GM12865 (cell line): ENCODE data around the gene CAB39L.

Experiments used
- DNase-seq: peaks from one replicate; pipeline ENCODE4 v3.0.0; 2010; ENCODE audit warnings: low read depth
- H3K4me3 ChIP-seq: 2 replicates; pipeline ENCODE4 v1.5.1; 2011; ENCODE audit warnings: mild to moderate bottlenecking, low read depth, low read length, control low read depth
- TF ChIP-seq, protein P1 (sequence below): IDR thresholded peaks from 2 replicates; pipeline ENCODE4 v1.5.1; 2011; ENCODE audit warnings: low read length, control low read depth, low read depth, inconsistent platforms; ENCODE audit not compliant: insufficient read depth; ENCODE audit errors: missing control alignments

CAB39L gene

DNA sequence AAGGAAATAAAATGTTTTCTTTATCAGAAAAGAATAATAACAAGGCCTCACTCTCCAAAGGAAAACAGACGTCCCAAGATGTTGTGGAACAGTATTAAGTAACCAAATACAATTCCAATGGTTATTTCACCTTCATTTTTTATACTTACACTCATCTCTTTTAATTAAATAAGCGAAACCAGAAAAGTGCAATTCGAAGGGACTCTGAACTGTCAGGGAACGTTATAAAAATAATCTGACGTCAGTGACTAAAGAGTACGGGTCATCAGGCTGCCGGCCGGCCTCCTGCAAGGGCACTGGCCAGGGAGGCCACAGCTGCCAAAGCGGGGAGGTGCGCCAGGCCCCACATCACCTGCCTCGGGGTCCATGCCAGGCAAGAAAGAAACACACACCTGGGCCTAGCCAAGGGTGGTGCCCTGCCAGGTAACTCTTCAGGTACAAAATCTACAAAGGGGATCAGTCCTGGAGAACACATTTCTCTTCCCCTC is 134.9 kb downstream of the CAB39L start:
- no peak overlapping the region for H3K4me3 ChIP-seq
- TF ChIP-seq, protein P1, sequence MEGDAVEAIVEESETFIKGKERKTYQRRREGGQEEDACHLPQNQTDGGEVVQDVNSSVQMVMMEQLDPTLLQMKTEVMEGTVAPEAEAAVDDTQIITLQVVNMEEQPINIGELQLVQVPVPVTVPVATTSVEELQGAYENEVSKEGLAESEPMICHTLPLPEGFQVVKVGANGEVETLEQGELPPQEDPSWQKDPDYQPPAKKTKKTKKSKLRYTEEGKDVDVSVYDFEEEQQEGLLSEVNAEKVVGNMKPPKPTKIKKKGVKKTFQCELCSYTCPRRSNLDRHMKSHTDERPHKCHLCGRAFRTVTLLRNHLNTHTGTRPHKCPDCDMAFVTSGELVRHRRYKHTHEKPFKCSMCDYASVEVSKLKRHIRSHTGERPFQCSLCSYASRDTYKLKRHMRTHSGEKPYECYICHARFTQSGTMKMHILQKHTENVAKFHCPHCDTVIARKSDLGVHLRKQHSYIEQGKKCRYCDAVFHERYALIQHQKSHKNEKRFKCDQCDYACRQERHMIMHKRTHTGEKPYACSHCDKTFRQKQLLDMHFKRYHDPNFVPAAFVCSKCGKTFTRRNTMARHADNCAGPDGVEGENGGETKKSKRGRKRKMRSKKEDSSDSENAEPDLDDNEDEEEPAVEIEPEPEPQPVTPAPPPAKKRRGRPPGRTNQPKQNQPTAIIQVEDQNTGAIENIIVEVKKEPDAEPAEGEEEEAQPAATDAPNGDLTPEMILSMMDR = no peak
- DNase-seq = no peak

DNA sequence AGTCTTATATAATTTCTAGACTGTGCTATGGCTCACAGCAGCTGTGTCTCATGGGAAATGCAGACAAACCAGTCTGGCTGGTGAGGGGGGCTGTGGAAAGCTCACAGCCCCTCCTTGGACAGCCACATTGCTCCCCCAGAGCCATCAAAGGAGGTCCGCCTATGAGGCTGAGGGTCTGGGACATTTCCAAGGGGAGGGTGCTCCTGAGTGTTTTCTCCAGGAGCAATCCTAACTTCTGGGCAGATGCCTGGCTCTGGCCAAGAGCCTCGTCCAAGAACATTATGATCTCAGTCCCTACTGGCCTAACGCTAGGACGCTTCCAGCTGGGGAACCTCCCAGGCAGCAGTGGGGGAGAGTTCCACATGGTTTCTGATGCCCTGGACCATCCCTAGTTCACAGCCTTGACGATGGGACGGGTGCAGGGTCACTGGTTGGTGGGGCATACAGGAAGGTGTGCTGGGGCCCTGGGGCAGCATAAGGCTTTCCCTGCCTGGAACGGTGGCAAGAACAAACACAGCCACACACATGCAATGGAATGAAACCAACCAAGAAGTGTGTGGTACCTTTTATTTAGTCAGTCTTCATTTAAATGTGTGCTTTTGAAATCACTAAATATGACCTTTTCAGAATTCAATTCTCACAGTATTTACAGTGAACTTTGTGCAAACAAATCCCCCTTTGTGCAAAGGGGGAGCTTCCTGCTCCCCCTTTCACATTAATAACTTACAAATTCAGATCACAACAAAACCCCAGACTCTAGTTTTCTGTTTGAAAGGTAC is 135.6 kb downstream of the CAB39L start:
- TF ChIP-seq, protein P1 = no peak
- no peak overlapping the region for H3K4me3 ChIP-seq
- no peak for DNase-seq

DNA sequence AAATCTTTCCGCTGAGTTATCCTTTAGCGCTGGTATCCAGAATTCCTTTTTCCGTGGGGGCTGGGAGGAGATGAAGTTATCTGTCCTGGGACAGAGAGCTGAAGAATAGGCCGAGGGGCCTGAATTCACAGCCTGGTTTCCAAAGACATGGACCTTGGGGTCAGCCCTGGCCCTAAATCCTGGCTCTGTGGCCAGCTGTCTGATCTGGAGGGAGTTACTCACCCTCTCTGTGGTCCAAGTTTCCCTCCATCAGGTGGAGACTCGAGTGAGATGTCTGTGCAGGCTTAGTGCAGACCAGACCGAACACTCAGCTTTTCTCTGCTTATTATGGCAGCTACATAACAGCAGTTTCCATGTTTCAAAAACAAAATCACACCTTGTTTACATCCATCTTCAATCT is 136.5 kb downstream of the CAB39L start:
- DNase-seq = no peak
- TF ChIP-seq, protein P1 = no peak
- no peak overlapping the region for H3K4me3 ChIP-seq

DNA sequence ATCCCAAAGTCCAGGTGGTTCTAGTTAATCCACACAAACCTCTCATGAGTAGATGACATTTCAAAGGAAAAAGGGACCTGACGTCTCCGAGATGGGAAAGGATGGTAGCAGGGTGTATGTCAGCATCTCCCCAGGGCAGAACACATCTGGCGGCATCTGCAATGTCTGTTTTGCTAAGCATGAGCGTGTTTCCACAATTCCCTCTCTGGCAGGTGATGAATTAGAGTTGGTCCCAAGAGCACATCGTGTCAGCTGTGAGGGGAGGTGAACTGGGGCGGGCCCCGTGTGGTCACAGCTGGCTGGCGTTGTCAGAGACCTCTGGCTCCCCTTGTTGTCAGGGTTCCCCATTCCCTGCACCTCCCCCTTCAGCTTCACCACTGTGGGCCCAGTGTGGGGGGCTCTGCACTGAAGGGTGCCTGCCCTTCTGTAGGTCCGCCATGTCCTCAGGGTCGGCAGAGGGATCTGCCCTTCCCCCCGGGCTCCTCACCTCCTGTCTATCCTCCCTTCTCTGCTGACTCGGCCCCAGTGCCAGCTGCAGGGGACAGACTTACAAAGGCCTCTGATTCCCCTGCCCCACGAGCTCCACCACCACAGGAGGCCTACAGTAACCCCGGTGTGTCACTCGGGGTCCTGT is 138.0 kb downstream of the CAB39L start:
- no peak overlapping the region for H3K4me3 ChIP-seq
- TF ChIP-seq, protein P1 = no peak
- DNase-seq = no peak

DNA sequence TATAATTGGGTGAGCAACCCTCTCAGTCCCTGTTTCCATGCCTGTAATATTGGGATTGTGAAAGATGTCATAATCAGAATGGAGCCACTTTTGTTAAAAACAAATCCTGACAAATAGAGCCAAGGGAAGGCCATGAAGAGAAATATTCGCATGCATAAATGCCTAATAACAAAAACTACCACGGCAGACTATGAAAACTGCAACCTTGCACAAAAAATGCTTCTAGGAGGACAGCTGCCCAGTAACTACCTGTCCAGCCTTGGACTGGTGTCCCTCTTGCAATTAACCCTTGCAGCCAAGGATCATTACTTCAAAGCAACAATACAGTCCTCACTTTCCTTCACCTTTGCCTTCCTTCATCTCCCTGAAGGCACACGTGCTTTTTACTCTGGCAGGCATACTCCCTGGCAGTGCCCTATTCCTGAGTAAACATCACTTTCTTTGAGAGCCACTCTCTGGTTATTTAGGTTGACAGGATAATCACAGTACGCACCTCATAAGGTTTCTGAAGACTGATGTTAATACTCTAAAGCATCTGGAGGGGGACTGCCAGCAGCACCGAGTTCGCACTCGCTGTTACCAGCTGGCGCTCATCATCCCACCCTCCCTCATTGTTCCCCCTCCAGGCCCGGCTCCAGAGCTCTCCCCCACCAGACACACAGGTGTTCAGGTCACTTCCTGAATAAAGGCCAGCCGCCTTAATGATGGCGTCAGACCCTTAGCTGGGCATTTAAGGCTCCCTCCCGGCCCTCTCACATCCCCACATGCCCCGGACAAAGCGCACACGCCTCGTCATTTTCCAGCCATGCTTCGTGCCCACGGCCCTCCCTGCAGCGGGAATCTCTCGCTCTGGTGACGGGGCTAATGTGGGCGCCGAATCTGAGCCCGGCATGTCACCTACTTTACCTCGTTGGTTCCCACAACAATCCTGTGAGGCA is 138.8 kb downstream of the CAB39L start:
- H3K4me3 ChIP-seq = no peak overlapping the region
- DNase-seq = no peak
- TF ChIP-seq, protein P1 = no peak

DNA sequence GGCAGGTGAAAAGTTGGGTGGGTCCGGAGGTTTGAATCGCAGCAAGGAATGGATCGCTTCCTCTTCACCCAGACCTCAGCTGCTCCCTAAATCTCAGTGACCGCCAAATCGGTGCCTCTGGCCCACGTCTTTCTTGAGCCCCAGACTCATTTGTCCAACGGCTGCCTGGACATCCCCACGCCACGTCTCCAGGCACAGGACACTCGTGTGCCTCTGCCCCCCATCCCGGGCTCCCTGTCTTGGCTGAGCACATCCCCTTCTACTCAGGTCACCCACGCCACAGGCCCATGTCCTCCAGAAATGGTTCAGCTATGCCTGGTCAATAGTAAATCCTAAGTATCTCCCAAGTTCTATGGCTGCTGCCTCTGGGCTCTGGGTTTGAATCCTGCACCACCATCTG is 139.5 kb downstream of the CAB39L start:
- TF ChIP-seq, protein P1 = no peak
- no peak overlapping the region for H3K4me3 ChIP-seq
- DNase-seq = no peak
